GM23248 (cell line): ENCODE data around the gene RGL1.

ENCODE experiments used
- EZH2 ChIP-seq: fragments of 200-600 bp; sonication (generic); IDR thresholded peaks from 2 replicates; pipeline ENCODE4 v1.6.1; 2018; ENCODE audit warnings: antibody characterized with exemption, mild to moderate bottlenecking; ENCODE audit not compliant: insufficient read depth, poor library complexity, severe bottlenecking
- EZH2phosphoT487 ChIP-seq: fragments of 200-600 bp; sonication (generic); IDR thresholded peaks from 2 replicates; pipeline ENCODE4 v1.6.1; 2018; ENCODE audit warnings: antibody characterized with exemption, moderate library complexity, mild to moderate bottlenecking, low read depth; ENCODE audit not compliant: insufficient read depth

- TF ChIP-seq EZH2phosphoT487 (no peak), EZH2 (no peak)
These were observed 110.0 kb downstream of the RGL1 start for GRCh38 chr1:183914891-183915290.
